A673 (cell line): Measurements from ENCODE around the gene CDKN2D. TPM values are rescaled to one million over a fixed set of nuclear protein-coding genes. Genes with fewer than 3 reads are reported as not detected.
A peak's percentile ranks its signal among the peaks of the same experiment; 100 is the strongest.

Source experiments
- BruUV-seq: library from RNA; stranded (reverse); fragments of 400-500 nt; replicated peaks from 2 replicates; lab custom pipeline; 2021; lab: Mats Ljungman, UMichigan
- CTCF ChIA-PET: fragments of 300-600 bp; sonication (Branson Sonifier 250); formaldehyde crosslinking; loops from one replicate; lab custom pipeline; 2022; ENCODE audit warnings: antibody characterized with exemption; lab: Charles Lee
- POLR2A ChIA-PET: fragments of 300-600 bp; sonication (Branson Sonifier 250); formaldehyde crosslinking; loops from one replicate; lab custom pipeline; 2022; ENCODE audit warnings: antibody characterized with exemption; ENCODE audit not compliant: low non-redundant PET; lab: Charles Lee
- DNase-seq: peaks from one replicate; pipeline ENCODE4 v3.0.0-alpha.2; 2015; ENCODE audit warnings: low spot score
- H3K27ac ChIP-seq: fragments of 200-600 bp; sonication (generic); 2 replicates; pipeline ENCODE4 v1.5.1; 2016; ENCODE audit warnings: mixed run types, low read depth, mild to moderate bottlenecking, mixed read lengths, antibody characterized with exemption, low read length; ENCODE audit not compliant: poor library complexity, severe bottlenecking
- H3K27me3 ChIP-seq: fragments of 200-600 bp; sonication (generic); replicated peaks from 2 replicates; pipeline ENCODE4 v1.6.1; 2017; ENCODE audit warnings: mixed run types, low read depth, mild to moderate bottlenecking, mixed read lengths, antibody characterized with exemption, low read length; ENCODE audit not compliant: insufficient read depth, poor library complexity
- H3K36me3 ChIP-seq: fragments of 200-600 bp; sonication (generic); 2 replicates; pipeline ENCODE4 v1.6.1; 2016; ENCODE audit warnings: mixed run types, mild to moderate bottlenecking, mixed read lengths, antibody characterized with exemption, low read length; ENCODE audit not compliant: insufficient read depth, poor library complexity, severe bottlenecking
- H3K4me1 ChIP-seq: fragments of 200-600 bp; sonication (generic); 2 replicates; pipeline ENCODE4 v1.6.1; 2017; ENCODE audit warnings: mixed run types, mild to moderate bottlenecking, mixed read lengths, antibody characterized with exemption, low read length; ENCODE audit not compliant: insufficient read depth, poor library complexity, severe bottlenecking
- H3K4me3 ChIP-seq: fragments of 200-600 bp; sonication (generic); 2 replicates; pipeline ENCODE4 v1.5.1; 2016; ENCODE audit warnings: low read depth, mixed run types, mild to moderate bottlenecking, mixed read lengths, low read length; ENCODE audit not compliant: poor library complexity, severe bottlenecking
- H3K9me3 ChIP-seq: fragments of 200-600 bp; sonication (generic); 2 replicates; pipeline ENCODE4 v1.6.1; 2016; ENCODE audit warnings: mixed run types, low read depth, mild to moderate bottlenecking, mixed read lengths, antibody characterized with exemption, low read length; ENCODE audit not compliant: poor library complexity, severe bottlenecking
- CTCF ChIP-seq: fragments of 300-800, 200-600 bp; sonication (generic); conservative IDR thresholded peaks from 2 replicates; pipeline ENCODE4 v1.5.1; 2017; ENCODE audit warnings: low read depth, mild to moderate bottlenecking, antibody characterized with exemption, low read length, moderate library complexity, mixed read lengths
- EZH2 ChIP-seq: fragments of 200-600 bp; sonication (generic); IDR thresholded peaks from 2 replicates; pipeline ENCODE4 v1.6.1; 2017; ENCODE audit warnings: borderline replicate concordance, low read depth, mild to moderate bottlenecking, mixed read lengths, antibody characterized with exemption, low read length; ENCODE audit not compliant: poor library complexity, severe bottlenecking
- intact Hi-C: fragments of 100-400 bp; cut with micrococcal nuclease; formaldehyde crosslinking; loops from one replicate; pipeline ENCODE4 v1.10.0; 2022; ENCODE audit not compliant: unreplicated experiment
- total RNA-seq: library from RNA; stranded (reverse); gene quantifications from 2 replicates; pipeline ENCODE4 v1.2.3, GENCODE V29; 2021

The CDKN2D gene
- total RNA-seq, 1 experiment from 2014 or later, result 14.6 TPM

GRCh38 chr19:10603873-10604459, 35.2 kb upstream of the CDKN2D start:
- H3K9me3 ChIP-seq, result no peaks in the 10 kb centered on the region
- peak overlapping the region; percentile 92 for H3K4me3 ChIP-seq
- TSS peak; percentile 56 for BruUV-seq
- DNase-seq, result no peak
- peak overlapping the region; percentile 79 for H3K27ac ChIP-seq
- H3K36me3 ChIP-seq, result no peaks in the 10 kb centered on the region
- peaks cover 2% of the 10 kb centered on the region for H3K4me1 ChIP-seq
- no peaks in the 10 kb centered on the region for H3K27me3 ChIP-seq
- CTCF ChIA-PET, result no interaction called here
- TF ChIP-seq EZH2, result no peak
- TF ChIP-seq CTCF, result no peak
- intact Hi-C loops, result no loop called here
- POLR2A ChIA-PET, result no interaction called here

GRCh38 chr19:10603084-10603872, 34.5 kb upstream of the CDKN2D start:
- Histone ChIP-seq H3K36me3 (no peaks in the 10 kb centered on the region), H3K4me3 (peak overlapping the region; percentile 92), H3K4me1 (peaks cover 2% of the 10 kb centered on the region), H3K9me3 (no peaks in the 10 kb centered on the region), H3K27me3 (no peaks in the 10 kb centered on the region), H3K27ac (peak overlapping the region; percentile 79)
- peak; percentile 65 for DNase-seq
- no TSS peak for BruUV-seq
- TF ChIP-seq EZH2, result no peak
- no peak for TF ChIP-seq CTCF
- intact Hi-C loops, result no loop called here
- POLR2A ChIA-PET, result no interaction called here
- CTCF ChIA-PET, result no interaction called here

GRCh38 chr19:10602330-10603083, 33.7 kb upstream of the CDKN2D start:
- H3K4me3 ChIP-seq, result peak overlapping the region; percentile 92
- H3K4me1 ChIP-seq, result peaks cover 2% of the 10 kb centered on the region
- no peaks in the 10 kb centered on the region for H3K9me3 ChIP-seq
- peak; percentile 88 for DNase-seq
- no TSS peak for BruUV-seq
- no peaks in the 10 kb centered on the region for H3K27me3 ChIP-seq
- intact Hi-C loops, result no loop called here
- TF ChIP-seq EZH2, result no peak
- TF ChIP-seq CTCF, result no peak
- CTCF ChIA-PET, result interaction anchor here (0.6 to 1.2 kb wide), 4 partner anchors 21 to 119 kb away, joined by 3 to 6 read pairs (median 4); no protein-coding TSS in a partner anchor
- POLR2A ChIA-PET, result interaction anchor here (0.5 kb wide), 1 partner anchor 164 kb away, joined by 3 read pairs; no protein-coding TSS in a partner anchor
- H3K36me3 ChIP-seq, result no peaks in the 10 kb centered on the region
- peak overlapping the region; percentile 79 for H3K27ac ChIP-seq
